22Rv1 (cell line): ENCODE measurements around the gene TRIP11.

ENCODE experiments used
- ZFX ChIP-seq: fragments of 450-650 bp; IDR thresholded peaks from 2 replicates; pipeline ENCODE4 v1.6.1; 2017; ENCODE audit warnings: antibody characterized with exemption, borderline replicate concordance
- TF ChIP-seq, protein P1 (sequence below): fragments of 450-650 bp; IDR thresholded peaks from 2 replicates; pipeline ENCODE4 v1.5.1; 2017; ENCODE audit warnings: mild to moderate bottlenecking

DNA sequence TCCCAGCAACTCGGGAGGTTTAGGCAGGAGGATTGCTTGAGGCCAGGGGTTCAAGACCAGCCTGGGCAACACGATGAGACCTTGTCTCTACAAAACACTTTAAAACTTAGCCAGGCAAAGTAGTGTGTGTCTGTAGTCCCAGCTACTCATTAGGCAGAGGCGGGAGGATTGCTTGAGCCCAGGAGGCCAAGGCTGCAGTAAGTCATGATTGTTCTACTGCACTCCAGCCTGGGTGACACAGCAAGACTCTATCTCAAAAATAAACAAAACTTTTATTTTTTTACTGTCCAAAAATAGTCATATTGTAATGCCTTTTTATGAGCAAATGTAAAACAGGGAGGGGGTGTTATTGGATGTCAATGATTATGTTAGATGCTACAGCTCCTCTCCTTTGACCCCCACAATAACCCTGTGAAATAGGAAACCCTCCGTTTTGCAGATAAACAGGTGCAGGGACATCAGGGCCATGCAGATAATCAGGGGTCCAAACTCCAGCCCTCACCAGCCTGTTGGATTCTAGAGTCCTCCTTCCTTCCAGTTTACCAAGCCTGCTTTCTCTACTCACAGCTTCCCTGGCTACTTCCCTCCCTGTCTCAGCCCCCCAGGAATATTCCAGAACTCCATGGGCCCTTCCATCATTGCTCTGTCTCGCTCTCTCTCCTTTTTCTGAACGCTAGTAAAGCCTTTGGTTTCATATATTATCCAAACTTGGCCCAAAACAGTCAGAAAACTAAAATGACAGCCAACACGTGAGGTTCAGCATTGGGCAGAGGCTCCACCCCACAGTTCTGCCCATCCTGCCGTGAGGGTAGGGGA is 86.5 kb downstream of the TRIP11 start:
- TF ChIP-seq, protein P1, sequence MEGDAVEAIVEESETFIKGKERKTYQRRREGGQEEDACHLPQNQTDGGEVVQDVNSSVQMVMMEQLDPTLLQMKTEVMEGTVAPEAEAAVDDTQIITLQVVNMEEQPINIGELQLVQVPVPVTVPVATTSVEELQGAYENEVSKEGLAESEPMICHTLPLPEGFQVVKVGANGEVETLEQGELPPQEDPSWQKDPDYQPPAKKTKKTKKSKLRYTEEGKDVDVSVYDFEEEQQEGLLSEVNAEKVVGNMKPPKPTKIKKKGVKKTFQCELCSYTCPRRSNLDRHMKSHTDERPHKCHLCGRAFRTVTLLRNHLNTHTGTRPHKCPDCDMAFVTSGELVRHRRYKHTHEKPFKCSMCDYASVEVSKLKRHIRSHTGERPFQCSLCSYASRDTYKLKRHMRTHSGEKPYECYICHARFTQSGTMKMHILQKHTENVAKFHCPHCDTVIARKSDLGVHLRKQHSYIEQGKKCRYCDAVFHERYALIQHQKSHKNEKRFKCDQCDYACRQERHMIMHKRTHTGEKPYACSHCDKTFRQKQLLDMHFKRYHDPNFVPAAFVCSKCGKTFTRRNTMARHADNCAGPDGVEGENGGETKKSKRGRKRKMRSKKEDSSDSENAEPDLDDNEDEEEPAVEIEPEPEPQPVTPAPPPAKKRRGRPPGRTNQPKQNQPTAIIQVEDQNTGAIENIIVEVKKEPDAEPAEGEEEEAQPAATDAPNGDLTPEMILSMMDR, result no peak
- TF ChIP-seq ZFX, result no peak
